HG03575 (cell line): Measurements from ENCODE around the gene SLC6A18.

Experiments
- ATAC-seq: cut with Tn5 transposase; IDR thresholded peaks from one replicate; pipeline ENCODE4 v1.9.1; 2021; ENCODE audit not compliant: unreplicated experiment, insufficient number of reproducible peaks, low FRiP score; ENCODE audit errors: extremely low read depth

The SLC6A18 gene

GRCh38 chr5:1244976-1245375 is 19.8 kb downstream of the SLC6A18 start:
- no peak for ATAC-seq

GRCh38 chr5:1245905-1246576 is 20.9 kb downstream of the SLC6A18 start:
- no peak for ATAC-seq

- ATAC-seq: no peak
Measured at GRCh38 chr5:1246711-1247431, 21.7 kb downstream of the SLC6A18 start.

GRCh38 chr5:1247811-1248210 is 22.6 kb downstream of the SLC6A18 start:
- no peak for ATAC-seq

- ATAC-seq: no peak
Measured at GRCh38 chr5:1249366-1250280, 24.4 kb downstream of the SLC6A18 start.

- no peak for ATAC-seq
Measured at GRCh38 chr5:1251678-1252580, 26.7 kb downstream of the SLC6A18 start.

GRCh38 chr5:1252681-1253080 is 27.5 kb downstream of the SLC6A18 start:
- ATAC-seq: no peak

- no peak for ATAC-seq
Measured at GRCh38 chr5:1253456-1254105, 28.4 kb downstream of the SLC6A18 start.

GRCh38 chr5:1254196-1254595 is 29.0 kb downstream of the SLC6A18 start:
- ATAC-seq: no peak

GRCh38 chr5:1255081-1255561 is 29.9 kb downstream of the SLC6A18 start:
- no peak for ATAC-seq

- ATAC-seq: no peak
Measured at GRCh38 chr5:1256776-1257175, 31.6 kb downstream of the SLC6A18 start.

- no peak for ATAC-seq
Measured at GRCh38 chr5:1257363-1257762, 32.2 kb downstream of the SLC6A18 start.

- no peak for ATAC-seq
Measured at GRCh38 chr5:1257841-1258240, 32.7 kb downstream of the SLC6A18 start.

GRCh38 chr5:1259806-1260480 is 34.8 kb downstream of the SLC6A18 start:
- ATAC-seq: no peak

GRCh38 chr5:1261643-1262042 is 36.5 kb downstream of the SLC6A18 start:
- no peak for ATAC-seq

- no peak for ATAC-seq
Measured at GRCh38 chr5:1262381-1262780, 37.2 kb downstream of the SLC6A18 start.

GRCh38 chr5:1264211-1264610 is 39.0 kb downstream of the SLC6A18 start:
- ATAC-seq: no peak

GRCh38 chr5:1265026-1265425 is 39.8 kb downstream of the SLC6A18 start:
- ATAC-seq: no peak
